ENCODE measurements around the gene TARS1.

GRCh38 chr5:33487236-33487635 is 46.5 kb downstream of the TARS1 start:
- TF ChIP-seq CTCF (IDR thresholded peaks at IDR 0.05): no peak
- TF ChIP-seq POLR2A (IDR thresholded peaks at IDR 0.05): no peak
